Measurements from ENCODE around the gene KLHDC10. TPM values are rescaled to one million over a fixed set of nuclear protein-coding genes. Genes with fewer than 3 reads are reported as not detected.
"Not testable (repeated sequence)": the region's sequence is repeated elsewhere in the genome, so short reads cannot be mapped to it uniquely, and the experiment has no call there.

The KLHDC10 gene
- total RNA-seq, 4 donors from 2014 or later: 17.8 to 26.9 (median 22.3) TPM

- 82% methylated on average over 5 of the region's 5 CpGs for WGBS
Measured at GRCh38 chr7:130118294-130118693, 48.0 kb downstream of the KLHDC10 start.

GRCh38 chr7:130118801-130119200 is 48.5 kb downstream of the KLHDC10 start:
- Histone ChIP-seq H3K27me3 (no peaks in the 10 kb centered on the region), H3K36me3 (peaks cover 45% of the 10 kb centered on the region), H3K4me1 (no peaks in the 10 kb centered on the region), H3K4me3 (no peak overlapping the region), H3K9me3 (no peaks in the 10 kb centered on the region), H3K27ac (no peak overlapping the region)
- DNase-seq (ENCODE audit: low spot score in 2 of 2): no peak
- 100% methylated on average over 4 of the region's 4 CpGs for WGBS
- TF ChIP-seq EP300 (IDR thresholded peaks at IDR 0.05): no peak
- no peak for TF ChIP-seq POLR2AphosphoS5 (IDR thresholded peaks at IDR 0.05)
- no peak for TF ChIP-seq CTCF (IDR thresholded peaks at IDR 0.05)

More at GRCh38 chr7:130118294-130118693, 48.0 kb downstream of the KLHDC10 start:
- no peaks in the 10 kb centered on the region for H3K4me1 ChIP-seq
- no peak for DNase-seq (ENCODE audit: low spot score in 2 of 2)
- no peak overlapping the region for H3K4me3 ChIP-seq
- no peaks in the 10 kb centered on the region for H3K27me3 ChIP-seq
- no peak overlapping the region for H3K27ac ChIP-seq
- H3K9me3 ChIP-seq: no peaks in the 10 kb centered on the region
- TF ChIP-seq EP300 (IDR thresholded peaks at IDR 0.05): no peak
- TF ChIP-seq POLR2A (IDR thresholded peaks at IDR 0.05): no peak
- H3K36me3 ChIP-seq: peaks cover 41% of the 10 kb centered on the region

GRCh38 chr7:130123501-130123900 is 53.2 kb downstream of the KLHDC10 start:
- TF ChIP-seq EP300 (IDR thresholded peaks at IDR 0.05) (no peak), CTCF (IDR thresholded peaks at IDR 0.05) (no peak), POLR2A (IDR thresholded peaks at IDR 0.05) (no peak), POLR2AphosphoS5 (IDR thresholded peaks at IDR 0.05) (no peak)
- Histone ChIP-seq H3K27ac (no peak overlapping the region), H3K4me1 (peaks cover 11% of the 10 kb centered on the region), H3K36me3 (peaks cover 70% of the 10 kb centered on the region), H3K4me3 (no peak overlapping the region), H3K27me3 (no peaks in the 10 kb centered on the region), H3K9me3 (no peaks in the 10 kb centered on the region)
- DNase-seq (ENCODE audit: low spot score in 2 of 2): no peak

GRCh38 chr7:130124711-130125110 is 54.4 kb downstream of the KLHDC10 start:
- no peaks in the 10 kb centered on the region for H3K9me3 ChIP-seq
- no peak overlapping the region for H3K27ac ChIP-seq
- H3K36me3 ChIP-seq: peaks cover 73% of the 10 kb centered on the region
- no peak overlapping the region for H3K4me3 ChIP-seq
- DNase-seq (ENCODE audit: low spot score in 2 of 2): no peak
- peaks cover 11% of the 10 kb centered on the region for H3K4me1 ChIP-seq
- WGBS: 92% methylated on average over 2 of the region's 2 CpGs
- H3K27me3 ChIP-seq: no peaks in the 10 kb centered on the region
- no peak for TF ChIP-seq CTCF (IDR thresholded peaks at IDR 0.05)

GRCh38 chr7:130126840-130127239 is 56.5 kb downstream of the KLHDC10 start:
- H3K27ac ChIP-seq; H3K27me3 ChIP-seq; H3K9me3 ChIP-seq; DNase-seq (ENCODE audit: low spot score in 2 of 2); H3K4me3 ChIP-seq: not testable (repeated sequence)
- Histone ChIP-seq H3K4me1 (peaks cover 11% of the 10 kb centered on the region), H3K36me3 (peaks cover 77% of the 10 kb centered on the region)
- 98% methylated on average over 3 of the region's 3 CpGs for WGBS

- TF ChIP-seq POLR2A (IDR thresholded peaks at IDR 0.05) (no peak), EP300 (IDR thresholded peaks at IDR 0.05) (no peak), CTCF (IDR thresholded peaks at IDR 0.05) (no peak), POLR2AphosphoS5 (IDR thresholded peaks at IDR 0.05) (no peak)
- Histone ChIP-seq H3K9me3 (no peaks in the 10 kb centered on the region), H3K4me1 (peaks cover 11% of the 10 kb centered on the region), H3K27me3 (no peaks in the 10 kb centered on the region), H3K4me3 (no peak overlapping the region), H3K36me3 (peaks cover 77% of the 10 kb centered on the region), H3K27ac (no peak overlapping the region)
- DNase-seq (ENCODE audit: low spot score in 2 of 2): no peak
- WGBS: 74% methylated on average over 2 of the region's 2 CpGs
Measured at GRCh38 chr7:130127404-130127803, 57.1 kb downstream of the KLHDC10 start.
